GM23248 (cell line): ENCODE measurements around the gene TC2N.

Experiments
- EZH2 ChIP-seq: fragments of 200-600 bp; sonication (generic); IDR thresholded peaks from 2 replicates; pipeline ENCODE4 v1.6.1; 2018; ENCODE audit warnings: antibody characterized with exemption, mild to moderate bottlenecking; ENCODE audit not compliant: insufficient read depth, poor library complexity, severe bottlenecking
- EZH2phosphoT487 ChIP-seq: fragments of 200-600 bp; sonication (generic); IDR thresholded peaks from 2 replicates; pipeline ENCODE4 v1.6.1; 2018; ENCODE audit warnings: antibody characterized with exemption, moderate library complexity, mild to moderate bottlenecking, low read depth; ENCODE audit not compliant: insufficient read depth

DNA sequence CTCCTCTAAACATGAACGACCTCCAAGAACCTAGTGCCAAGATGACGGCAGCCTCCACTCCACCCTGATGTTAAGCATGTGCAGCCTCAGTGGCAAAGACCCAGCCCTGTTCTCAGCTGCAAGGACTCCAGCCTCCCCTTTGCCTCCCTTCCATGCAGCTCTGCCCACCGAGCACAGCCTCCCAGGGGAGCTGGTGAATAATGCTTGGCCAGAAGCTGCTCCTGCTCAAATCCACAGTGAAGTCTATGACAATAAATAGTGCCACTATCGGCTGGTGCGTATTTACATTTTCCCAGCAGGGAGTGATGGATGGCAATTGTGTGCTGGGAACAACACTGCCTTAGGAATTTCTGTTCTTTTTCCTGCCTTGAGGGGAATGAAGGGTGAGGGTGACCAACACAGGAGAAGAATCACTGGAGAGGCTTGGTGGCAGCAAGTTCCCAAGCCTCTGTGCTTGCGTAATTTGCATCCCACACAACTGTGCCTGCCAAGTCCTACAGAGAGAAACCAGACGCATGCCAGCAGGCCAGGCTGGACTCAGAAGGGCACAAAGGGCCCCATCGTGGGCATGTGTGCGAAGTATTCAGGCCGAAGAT is 29.9 kb upstream of the TC2N start:
- TF ChIP-seq EZH2phosphoT487 (no peak), EZH2 (no peak)
